Nephron progenitor cell (in vitro differentiated cells): Measurements from ENCODE around the gene INPP5A.
A peak's percentile ranks its signal among the peaks of the same experiment; 100 is the strongest.
"Not testable (repeated sequence)": the region's sequence is repeated elsewhere in the genome, so short reads cannot be mapped to it uniquely, and the experiment has no call there.

Source experiments
- DNase-seq: peaks from one replicate; pipeline ENCODE4 v3.0.0; 2021
- H3K27ac Mint-ChIP-seq: 2 replicates; pipeline ENCODE4 v1.8.0; 2021; ENCODE audit warnings: mild to moderate bottlenecking, moderate library complexity, mixed read lengths
- H3K27me3 Mint-ChIP-seq: 2 replicates; pipeline ENCODE4 v1.8.0; 2021; ENCODE audit warnings: mild to moderate bottlenecking, low read depth, mixed read lengths; ENCODE audit not compliant: poor library complexity
- H3K36me3 Mint-ChIP-seq: 2 replicates; pipeline ENCODE4 v1.8.0; 2021; ENCODE audit warnings: low read depth, mixed read lengths
- H3K4me1 Mint-ChIP-seq: 2 replicates; pipeline ENCODE4 v1.8.0; 2021; ENCODE audit warnings: mixed read lengths
- H3K4me3 Mint-ChIP-seq: 2 replicates; pipeline ENCODE4 v1.8.0; 2021; ENCODE audit warnings: mild to moderate bottlenecking, moderate library complexity, mixed read lengths
- H3K9me3 Mint-ChIP-seq: 2 replicates; pipeline ENCODE4 v1.8.0; 2021; ENCODE audit warnings: mild to moderate bottlenecking, moderate library complexity, mixed read lengths
- TF ChIP-seq, protein P1 (sequence below): fragments of 200-600 bp; sonication (generic); IDR thresholded peaks from 2 replicates; pipeline ENCODE4 v1.5.0; 2021; ENCODE audit warnings: antibody characterized with exemption

INPP5A gene, protein sequence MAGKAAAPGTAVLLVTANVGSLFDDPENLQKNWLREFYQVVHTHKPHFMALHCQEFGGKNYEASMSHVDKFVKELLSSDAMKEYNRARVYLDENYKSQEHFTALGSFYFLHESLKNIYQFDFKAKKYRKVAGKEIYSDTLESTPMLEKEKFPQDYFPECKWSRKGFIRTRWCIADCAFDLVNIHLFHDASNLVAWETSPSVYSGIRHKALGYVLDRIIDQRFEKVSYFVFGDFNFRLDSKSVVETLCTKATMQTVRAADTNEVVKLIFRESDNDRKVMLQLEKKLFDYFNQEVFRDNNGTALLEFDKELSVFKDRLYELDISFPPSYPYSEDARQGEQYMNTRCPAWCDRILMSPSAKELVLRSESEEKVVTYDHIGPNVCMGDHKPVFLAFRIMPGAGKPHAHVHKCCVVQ

DNA sequence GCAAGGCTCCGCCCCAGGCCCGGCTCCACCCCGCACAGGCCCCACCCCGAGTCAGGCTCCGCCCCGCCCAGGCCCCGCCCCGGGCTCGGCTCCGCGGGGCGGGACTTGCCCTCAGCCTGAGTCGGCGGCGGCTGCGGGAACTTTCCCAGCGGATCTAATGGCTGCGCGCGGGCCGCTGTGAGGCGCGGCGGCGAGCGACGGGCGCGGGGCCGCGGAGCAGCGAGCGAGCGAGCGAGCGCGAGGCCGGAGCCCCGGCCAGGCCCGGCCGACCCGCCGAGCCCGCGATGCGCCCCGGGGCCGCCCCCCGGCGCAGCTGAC lies at the start of gene INPP5A:
Gene INPP5A (plus strand): TSS at position 104 of the 318 bp plus-strand sequence. CDS start 310 bp downstream, outside the sequence.
- peaks cover 69% of the 10 kb centered on the region for H3K4me1 Mint-ChIP-seq
- TF ChIP-seq, protein P1, sequence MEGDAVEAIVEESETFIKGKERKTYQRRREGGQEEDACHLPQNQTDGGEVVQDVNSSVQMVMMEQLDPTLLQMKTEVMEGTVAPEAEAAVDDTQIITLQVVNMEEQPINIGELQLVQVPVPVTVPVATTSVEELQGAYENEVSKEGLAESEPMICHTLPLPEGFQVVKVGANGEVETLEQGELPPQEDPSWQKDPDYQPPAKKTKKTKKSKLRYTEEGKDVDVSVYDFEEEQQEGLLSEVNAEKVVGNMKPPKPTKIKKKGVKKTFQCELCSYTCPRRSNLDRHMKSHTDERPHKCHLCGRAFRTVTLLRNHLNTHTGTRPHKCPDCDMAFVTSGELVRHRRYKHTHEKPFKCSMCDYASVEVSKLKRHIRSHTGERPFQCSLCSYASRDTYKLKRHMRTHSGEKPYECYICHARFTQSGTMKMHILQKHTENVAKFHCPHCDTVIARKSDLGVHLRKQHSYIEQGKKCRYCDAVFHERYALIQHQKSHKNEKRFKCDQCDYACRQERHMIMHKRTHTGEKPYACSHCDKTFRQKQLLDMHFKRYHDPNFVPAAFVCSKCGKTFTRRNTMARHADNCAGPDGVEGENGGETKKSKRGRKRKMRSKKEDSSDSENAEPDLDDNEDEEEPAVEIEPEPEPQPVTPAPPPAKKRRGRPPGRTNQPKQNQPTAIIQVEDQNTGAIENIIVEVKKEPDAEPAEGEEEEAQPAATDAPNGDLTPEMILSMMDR: no peak
- H3K9me3 Mint-ChIP-seq: peaks cover under 1% of the 10 kb centered on the region

DNA sequence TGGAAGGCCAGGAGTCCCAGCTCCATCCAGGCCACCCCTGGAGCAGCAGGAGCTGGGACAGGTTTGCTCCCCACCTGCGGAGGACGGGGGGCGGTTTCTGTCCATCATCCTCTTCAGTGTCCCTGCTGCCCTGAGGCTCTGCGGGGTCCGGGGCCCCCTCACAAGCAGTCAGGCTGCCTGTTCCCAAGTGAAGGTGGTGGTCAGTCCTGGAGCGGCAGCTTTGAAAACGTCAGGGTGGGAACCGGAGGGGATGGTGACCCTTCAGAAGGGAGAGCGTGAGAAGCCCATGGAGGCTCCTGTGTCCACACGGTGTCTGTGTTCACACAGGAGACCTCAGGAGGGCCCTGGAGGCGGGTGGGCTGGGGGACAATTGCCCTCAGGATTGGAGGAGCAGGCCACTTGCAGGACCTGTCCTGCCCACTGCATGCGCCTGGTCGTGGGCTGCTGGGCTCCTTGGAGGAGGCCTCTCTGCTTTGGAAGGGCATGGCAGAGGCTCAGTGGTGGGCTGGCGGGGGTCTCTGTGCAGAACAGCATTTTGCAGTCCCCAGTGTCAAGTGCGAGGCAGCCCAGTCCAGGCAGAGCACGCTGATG lies 49.3 kb upstream of the INPP5A start:
- Mint-ChIP-seq H3K27ac (no peak overlapping the region), H3K36me3 (no peaks in the 10 kb centered on the region), H3K9me3 (no peaks in the 10 kb centered on the region), H3K4me1 (peaks cover 20% of the 10 kb centered on the region), H3K27me3 (peaks cover 10% of the 10 kb centered on the region), H3K4me3 (no peak overlapping the region)
- TF ChIP-seq, protein P1: no peak
- DNase-seq: no peak

More for the DNA sequence above, at the start of gene INPP5A:
- Mint-ChIP-seq H3K4me3 (peak within 1 kb of the TSS; percentile 90), H3K27me3 (peaks cover 18% of the 10 kb centered on the region), H3K36me3 (peaks cover 5% of the 10 kb centered on the region), H3K27ac (no peak within 1 kb of the TSS)
- no peak for DNase-seq

DNA sequence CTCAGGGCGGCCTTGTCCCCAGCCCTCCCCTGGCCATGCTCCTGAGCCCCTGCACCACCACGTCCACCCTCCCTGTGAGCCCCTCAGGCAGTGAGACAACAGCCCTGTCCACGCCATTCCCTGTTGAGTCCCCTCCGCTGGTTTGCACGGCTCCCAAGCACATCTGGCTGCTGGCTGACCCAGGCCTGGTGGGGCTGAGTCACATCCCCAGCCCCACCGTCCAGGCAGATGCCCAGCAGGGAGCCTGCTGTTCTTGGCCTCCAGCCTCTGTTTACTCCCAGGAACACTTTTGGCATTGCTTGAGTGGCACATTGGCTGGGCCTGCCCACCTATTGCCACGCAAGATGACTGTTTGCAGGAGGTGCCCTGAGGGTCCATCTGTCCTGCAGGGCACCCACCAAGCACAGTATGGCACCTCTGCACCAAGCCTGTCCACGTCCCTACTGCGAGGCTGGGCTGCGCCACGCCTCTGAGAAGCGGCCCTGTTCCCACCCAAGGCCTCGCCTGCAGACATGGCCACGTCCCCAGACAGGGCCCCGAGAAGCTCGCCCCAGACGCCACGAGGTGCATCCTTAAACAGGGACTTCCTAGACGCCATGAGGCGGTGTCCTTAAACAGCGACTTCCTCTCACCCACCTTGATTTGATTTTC lies 48.4 kb upstream of the INPP5A start:
- H3K36me3 Mint-ChIP-seq: no peaks in the 10 kb centered on the region
- H3K9me3 Mint-ChIP-seq: no peaks in the 10 kb centered on the region
- H3K27ac Mint-ChIP-seq: no peak overlapping the region
- no peak overlapping the region for H3K4me3 Mint-ChIP-seq
- H3K4me1 Mint-ChIP-seq: peaks cover 27% of the 10 kb centered on the region
- no peak for DNase-seq
- H3K27me3 Mint-ChIP-seq: peaks cover 10% of the 10 kb centered on the region
- TF ChIP-seq, protein P1: no peak

DNA sequence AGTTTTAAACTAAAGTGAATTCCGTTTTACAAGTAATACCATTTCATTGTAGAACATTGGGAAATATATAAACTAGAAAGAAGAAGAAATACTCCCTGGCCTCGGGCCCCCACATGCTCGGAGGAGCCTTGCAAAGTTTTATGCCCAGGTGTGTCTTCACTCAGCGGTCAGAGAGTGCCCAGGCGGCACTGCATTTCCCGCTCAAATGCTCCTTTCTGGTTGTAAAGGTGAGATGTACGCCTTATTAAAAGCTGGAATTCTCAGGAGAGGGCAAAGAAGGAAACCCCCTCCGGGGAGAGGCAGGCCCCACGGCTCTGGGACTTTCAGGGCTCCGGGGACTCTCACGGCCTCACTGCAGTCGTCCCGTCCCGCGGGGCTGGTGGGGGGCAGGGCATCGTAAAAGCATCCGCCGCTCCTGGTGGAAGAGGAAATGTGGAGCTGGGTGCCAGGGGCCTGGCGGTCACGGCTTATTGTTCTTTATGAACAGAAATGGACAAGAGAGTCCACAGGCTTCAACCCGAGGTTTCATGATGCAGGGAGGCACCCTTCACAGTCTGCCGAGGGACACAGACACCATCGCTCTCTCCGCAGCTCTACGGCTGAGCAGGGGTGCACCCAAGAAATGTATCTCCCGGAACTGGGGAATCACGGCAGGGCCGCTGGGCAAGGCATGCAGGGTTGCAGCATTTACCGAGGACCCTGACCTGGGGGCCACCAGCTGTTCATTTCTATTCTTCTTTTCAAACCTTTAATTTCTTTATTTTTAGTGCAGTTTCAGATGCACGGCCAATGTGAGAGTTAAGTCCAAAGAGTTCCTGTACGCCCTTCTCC lies 47.7 kb upstream of the INPP5A start:
- Mint-ChIP-seq H3K27me3 (peaks cover 3% of the 10 kb centered on the region), H3K27ac (no peak overlapping the region), H3K4me3 (no peak overlapping the region), H3K9me3 (no peaks in the 10 kb centered on the region), H3K4me1 (peaks cover 32% of the 10 kb centered on the region), H3K36me3 (no peaks in the 10 kb centered on the region)
- TF ChIP-seq, protein P1: no peak
- DNase-seq: no peak

DNA sequence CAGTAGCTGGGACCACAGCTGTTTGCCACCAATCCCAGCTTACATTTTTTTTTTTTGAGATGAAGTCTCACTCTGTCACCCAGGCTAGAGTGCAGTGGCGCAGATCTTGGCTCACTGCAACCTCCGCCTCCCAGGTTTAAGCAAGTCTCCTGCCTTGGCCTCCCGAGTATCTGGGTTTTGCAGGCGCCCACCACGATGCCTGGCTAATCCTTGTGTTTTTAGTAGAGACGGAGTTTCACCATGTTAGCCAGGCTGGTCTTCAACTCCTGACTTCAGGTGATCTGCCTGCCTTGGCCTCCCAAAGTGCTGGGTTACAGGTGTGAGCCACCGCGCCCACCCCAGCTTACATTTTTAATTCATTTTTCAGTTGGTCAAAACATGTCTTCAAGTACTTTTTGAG lies 46.1 kb upstream of the INPP5A start:
- not testable (repeated sequence) for H3K4me3 Mint-ChIP-seq, H3K27ac Mint-ChIP-seq, DNase-seq, H3K9me3 Mint-ChIP-seq, H3K36me3 Mint-ChIP-seq, H3K27me3 Mint-ChIP-seq
- H3K4me1 Mint-ChIP-seq: peaks cover 46% of the 10 kb centered on the region
